ENCODE measurements around the gene TBC1D16. TPM values are rescaled to one million over a fixed set of nuclear protein-coding genes. Genes with fewer than 3 reads are reported as not detected.

TBC1D16 gene
- total and polyA plus RNA-seq, 11 donors = 5.3 to 22.1 (median 17.4) TPM

GRCh38 chr17:79942011-79942405, 93.7 kb downstream of the TBC1D16 start:
- Histone ChIP-seq H3K36me3 (peaks cover 0 to 51% (median 15%) of the 10 kb centered on the region in 9 donors), H3K27me3 (no peaks in the 10 kb centered on the region), H3K27ac (no peak overlapping the region), H3K4me3 (no peak overlapping the region), H3K9me3 (no peaks in the 10 kb centered on the region), H3K4me1 (peaks cover 0 to 15% (median 5%) of the 10 kb centered on the region in 12 donors)
- peak in 3 of 5 donors; percentile 12 to 48 (median 21) for DNase-seq
- 91 to 94% (median 92%) methylated on average over 18 to 22 of the region's 22 CpGs for WGBS, 4 donors
- no peak for ATAC-seq
- intact Hi-C loops (cut with DNase I) = no loop called here
- TF ChIP-seq CTCF (IDR thresholded peaks at IDR 0.05) (no peak), POLR2A (IDR thresholded peaks at IDR 0.05) (no peak)

- no peak for ATAC-seq
- Histone ChIP-seq H3K27me3 (no peaks in the 10 kb centered on the region), H3K4me3 (no peak overlapping the region), H3K36me3 (peaks cover 0 to 51% (median 12%) of the 10 kb centered on the region in 9 donors), H3K9me3 (no peaks in the 10 kb centered on the region), H3K27ac (no peak overlapping the region), H3K4me1 (peaks cover 0 to 22% (median 5%) of the 10 kb centered on the region in 12 donors)
- intact Hi-C loops (cut with DNase I) = no loop called here
- DNase-seq = peak in 3 of 5 donors; percentile 19 to 48 (median 23)
- 87 to 92% (median 88%) methylated on average over 11 to 28 of the region's 28 CpGs for WGBS, 4 donors
- no peak for TF ChIP-seq CTCF (IDR thresholded peaks at IDR 0.05)
- TF ChIP-seq POLR2A (IDR thresholded peaks at IDR 0.05) = no peak
These were observed 94.3 kb downstream of the TBC1D16 start for GRCh38 chr17:79941088-79942010.

GRCh38 chr17:79940459-79941087, 95.1 kb downstream of the TBC1D16 start:
- TF ChIP-seq POLR2A (IDR thresholded peaks at IDR 0.05) (no peak), CTCF (IDR thresholded peaks at IDR 0.05) (no peak)
- H3K4me1 ChIP-seq = peaks cover 0 to 22% (median 5%) of the 10 kb centered on the region in 12 donors
- intact Hi-C loops (cut with DNase I) = no loop called here
- no peaks in the 10 kb centered on the region for H3K9me3 ChIP-seq
- no peak overlapping the region for H3K27ac ChIP-seq
- whole genome bisulfite sequencing, 4 donors = 91 to 96% (median 95%) methylated on average over 21 to 31 of the region's 31 CpGs
- peaks cover 0 to 51% (median 12%) of the 10 kb centered on the region in 9 donors for H3K36me3 ChIP-seq
- ATAC-seq = no peak
- DNase-seq = peak in 3 of 5 donors; percentile 11 to 52 (median 16)
- H3K27me3 ChIP-seq = no peaks in the 10 kb centered on the region
- no peak overlapping the region for H3K4me3 ChIP-seq
